GM18505 (cell line): ENCODE results near the gene SMAD7.

Source experiments
- ATAC-seq: cut with Tn5 transposase; IDR thresholded peaks from one replicate; pipeline ENCODE4 v1.9.1; 2021; ENCODE audit not compliant: unreplicated experiment
- POLR2A ChIP-seq: IDR thresholded peaks from 4 replicates; pipeline ENCODE4 v1.6.1; 2011; ENCODE audit warnings: borderline replicate concordance; ENCODE audit not compliant: insufficient read depth, insufficient read length; ENCODE audit errors: extremely low read depth

SMAD7 gene

GRCh38 chr18:48896326-48896874, 54.4 kb downstream of the SMAD7 start:
- ATAC-seq, result no peak
- no peak for TF ChIP-seq POLR2A

- no peak for ATAC-seq
- no peak for TF ChIP-seq POLR2A
Observed at GRCh38 chr18:48894799-48895346, 55.9 kb downstream of the SMAD7 start.

GRCh38 chr18:48893608-48894600, 56.9 kb downstream of the SMAD7 start:
- ATAC-seq, result no peak
- TF ChIP-seq POLR2A, result no peak

- TF ChIP-seq POLR2A, result no peak
- no peak for ATAC-seq
Observed at GRCh38 chr18:48893061-48893607, 57.6 kb downstream of the SMAD7 start.

- no peak for TF ChIP-seq POLR2A
- no peak for ATAC-seq
Observed at GRCh38 chr18:48892146-48892855, 58.5 kb downstream of the SMAD7 start.

GRCh38 chr18:48891721-48892120, 59.0 kb downstream of the SMAD7 start:
- TF ChIP-seq POLR2A, result no peak
- no peak for ATAC-seq

GRCh38 chr18:48889981-48890762, 60.6 kb downstream of the SMAD7 start:
- TF ChIP-seq POLR2A, result no peak
- no peak for ATAC-seq

- no peak for ATAC-seq
- TF ChIP-seq POLR2A, result no peak
Observed at GRCh38 chr18:48889115-48889941, 61.4 kb downstream of the SMAD7 start.

- ATAC-seq, result no peak
- TF ChIP-seq POLR2A, result no peak
Observed at GRCh38 chr18:48888773-48889080, 62.0 kb downstream of the SMAD7 start.

- no peak for TF ChIP-seq POLR2A
- ATAC-seq, result no peak
Observed at GRCh38 chr18:48887905-48888772, 62.6 kb downstream of the SMAD7 start.
